T-helper 22 cell (primary cell): ENCODE measurements around the gene CCNK.
A peak's percentile ranks its signal among the peaks of the same experiment; 100 is the strongest.

Source experiments
- DNase-seq: peaks from one replicate; pipeline ENCODE4 v3.0.0-alpha.2; 2020; ENCODE audit warnings: low read depth

The CCNK gene

GRCh38 chr14:99507860-99508640 lies 26.8 kb downstream of the CCNK start:
- DNase-seq: no peak

- DNase-seq: no peak
These were observed 27.9 kb downstream of the CCNK start for GRCh38 chr14:99508896-99509629.

- no peak for DNase-seq
These were observed 28.8 kb downstream of the CCNK start for GRCh38 chr14:99509871-99510555.

- DNase-seq: no peak
These were observed 29.4 kb downstream of the CCNK start for GRCh38 chr14:99510556-99511139.

- no peak for DNase-seq
These were observed 30.4 kb downstream of the CCNK start for GRCh38 chr14:99511421-99512109.

- no peak for DNase-seq
These were observed 30.9 kb downstream of the CCNK start for GRCh38 chr14:99512110-99512449.

GRCh38 chr14:99512571-99513182 lies 31.5 kb downstream of the CCNK start:
- DNase-seq: no peak

- DNase-seq: no peak
These were observed 32.0 kb downstream of the CCNK start for GRCh38 chr14:99513183-99513694.

GRCh38 chr14:99513946-99514551 lies 32.8 kb downstream of the CCNK start:
- no peak for DNase-seq

- DNase-seq: no peak
These were observed 33.5 kb downstream of the CCNK start for GRCh38 chr14:99514552-99515300.

GRCh38 chr14:99515301-99516155 lies 34.3 kb downstream of the CCNK start:
- no peak for DNase-seq

- no peak for DNase-seq
These were observed 35.1 kb downstream of the CCNK start for GRCh38 chr14:99516156-99516870.

- no peak for DNase-seq
These were observed 35.8 kb downstream of the CCNK start for GRCh38 chr14:99516871-99517642.

GRCh38 chr14:99517643-99518381 lies 36.6 kb downstream of the CCNK start:
- no peak for DNase-seq

GRCh38 chr14:99518441-99519346 lies 37.5 kb downstream of the CCNK start:
- peak; percentile 45 for DNase-seq

- no peak for DNase-seq
These were observed 38.2 kb downstream of the CCNK start for GRCh38 chr14:99519347-99519881.
